ENCODE measurements around the gene BRMS1L.

Gene BRMS1L

GRCh38 chr14:35865611-35866324 lies 39.6 kb downstream of the BRMS1L start:
- DNase-seq (ENCODE audit: low read depth in 3 of 3) = no peak

DNA sequence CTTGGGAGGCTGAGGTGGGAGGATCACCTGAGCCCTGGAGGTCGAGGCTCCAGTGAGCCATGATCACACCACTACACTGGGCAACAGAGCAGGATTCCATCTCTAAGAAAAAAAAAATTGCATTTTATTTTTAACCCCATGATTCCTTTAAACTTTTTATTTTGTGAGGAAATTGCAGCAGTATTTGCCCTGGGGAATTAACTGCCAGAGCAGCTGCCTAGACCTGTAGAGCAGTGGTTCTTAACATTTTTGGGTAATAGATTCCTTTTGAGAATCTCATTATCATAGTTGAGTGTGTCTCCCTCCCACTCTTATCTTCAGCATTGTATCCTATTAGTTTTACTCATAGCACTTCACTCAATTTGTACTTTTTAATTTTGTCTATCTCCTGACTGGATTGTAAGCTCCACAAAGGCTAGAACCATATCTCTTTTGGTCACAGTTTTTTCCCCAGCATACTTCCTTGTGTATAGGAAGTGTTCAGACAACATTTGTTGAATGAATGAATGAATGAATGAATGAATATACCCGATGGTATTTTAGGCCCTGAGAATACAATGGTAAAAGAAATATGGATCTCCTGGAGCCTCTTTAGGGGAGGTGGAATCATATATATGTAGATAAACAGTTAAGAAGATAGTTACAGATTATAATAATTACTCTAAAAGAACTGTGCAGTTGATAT lies 40.6 kb downstream of the BRMS1L start:
- DNase-seq (ENCODE audit: low read depth in 3 of 3) = no peak

GRCh38 chr14:35867280-35867629 lies 41.1 kb downstream of the BRMS1L start:
- DNase-seq (ENCODE audit: low read depth in 3 of 3) = no peak

DNA sequence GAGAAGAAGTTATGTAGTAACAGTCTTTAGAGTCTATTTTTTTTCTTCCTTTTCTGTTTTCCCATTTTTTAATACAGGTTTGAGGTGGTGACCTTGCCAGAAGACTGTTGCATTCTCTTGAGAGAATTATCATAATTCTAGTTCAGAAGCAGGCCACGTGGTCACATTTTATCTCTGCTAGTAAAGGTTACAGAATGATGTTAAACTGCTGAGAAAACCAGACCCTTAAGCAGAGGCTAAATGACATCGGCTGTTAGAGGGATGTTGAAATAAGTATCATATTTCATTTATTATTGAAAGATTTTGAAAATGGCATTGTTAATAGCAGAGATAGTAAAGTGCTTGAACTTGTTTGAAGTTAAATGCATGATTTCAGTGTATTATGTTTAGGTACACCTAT lies 49.2 kb downstream of the BRMS1L start:
- no peak for DNase-seq (ENCODE audit: low read depth in 3 of 3)

DNA sequence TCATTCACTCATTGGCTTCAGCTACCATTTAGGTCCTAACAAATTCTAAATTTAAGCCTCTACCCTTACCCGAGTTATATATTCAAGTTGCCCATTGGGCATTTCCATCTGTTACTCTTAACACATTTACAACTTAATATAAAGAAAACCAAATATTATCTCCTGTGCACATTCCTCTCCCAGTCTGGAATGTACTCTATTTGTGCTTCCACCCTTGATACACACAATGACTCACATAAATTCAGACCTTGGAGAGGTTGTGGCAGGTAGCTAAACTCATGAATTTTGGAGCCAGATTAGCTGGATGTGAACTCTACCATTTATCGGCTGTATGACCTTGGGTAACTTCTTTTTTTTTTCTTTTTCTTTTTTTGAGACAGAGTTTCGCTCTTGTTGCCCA lies 51.1 kb downstream of the BRMS1L start:
- DNase-seq (ENCODE audit: low read depth in 3 of 3) = no peak

- no peak for DNase-seq (ENCODE audit: low read depth in 3 of 3)
These were observed 52.4 kb downstream of the BRMS1L start for GRCh38 chr14:35878272-35879150.

DNA sequence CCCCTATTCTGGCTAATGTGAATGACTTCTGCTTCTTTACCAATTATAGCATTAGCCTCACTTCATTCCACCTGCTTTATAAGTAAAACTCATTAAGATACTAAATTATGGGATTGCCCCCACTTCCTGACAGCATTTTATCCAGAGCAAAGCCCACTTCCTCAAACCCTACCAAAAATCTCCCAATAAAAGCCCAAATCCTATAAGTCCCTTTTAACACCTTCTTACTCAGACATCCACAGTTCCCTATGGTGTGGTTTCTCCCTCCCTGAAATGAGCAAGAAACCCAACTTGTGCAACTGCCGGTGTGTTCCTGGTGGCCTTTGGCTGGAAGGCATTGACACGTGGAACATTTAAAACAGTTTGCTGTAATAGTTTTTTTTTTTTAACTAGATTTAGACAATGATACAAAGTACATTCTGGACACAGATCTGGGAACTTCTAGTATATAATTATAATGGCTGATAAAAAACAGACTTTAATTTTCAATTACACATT lies 53.1 kb downstream of the BRMS1L start:
- no peak for DNase-seq (ENCODE audit: low read depth in 3 of 3)

GRCh38 chr14:35879654-35880249 lies 53.6 kb downstream of the BRMS1L start:
- no peak for DNase-seq (ENCODE audit: low read depth in 3 of 3)

- no peak for DNase-seq (ENCODE audit: low read depth in 3 of 3)
These were observed 55.1 kb downstream of the BRMS1L start for GRCh38 chr14:35881280-35881679.

DNA sequence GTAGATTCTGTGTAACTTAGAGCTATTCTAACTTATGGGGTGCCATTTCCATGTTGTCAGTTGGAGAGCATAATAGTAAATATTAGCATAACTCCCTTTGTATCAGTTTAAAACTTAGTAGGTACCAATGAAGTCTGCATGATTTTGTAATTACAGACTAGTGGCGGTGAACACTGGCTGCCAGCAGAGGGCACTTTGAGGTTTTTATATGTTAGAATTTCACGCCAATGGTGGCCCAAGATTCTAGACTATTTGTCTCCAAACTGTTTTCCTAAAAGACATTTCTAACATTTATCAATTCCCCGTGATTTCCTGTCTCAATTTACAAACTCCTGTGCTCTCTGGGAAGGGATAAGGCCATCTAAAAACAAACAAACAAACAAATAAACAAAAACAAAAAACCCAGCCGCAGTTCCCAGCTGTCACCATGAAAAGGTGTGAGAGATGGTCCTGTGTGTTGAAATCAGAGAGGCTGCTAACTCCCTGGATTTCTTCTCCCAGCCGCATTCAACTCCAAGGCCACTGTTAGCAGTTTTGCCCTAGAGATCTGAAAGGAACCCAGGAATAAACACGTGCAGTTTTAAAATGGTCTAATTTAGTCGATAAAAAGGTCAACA lies 57.6 kb downstream of the BRMS1L start:
- peak in 2 of 3 experiments; percentile 3 to 4 for DNase-seq (ENCODE audit: low read depth in 3 of 3)

GRCh38 chr14:35890308-35890707 lies 64.2 kb downstream of the BRMS1L start:
- DNase-seq (ENCODE audit: low read depth in 3 of 3) = no peak

DNA sequence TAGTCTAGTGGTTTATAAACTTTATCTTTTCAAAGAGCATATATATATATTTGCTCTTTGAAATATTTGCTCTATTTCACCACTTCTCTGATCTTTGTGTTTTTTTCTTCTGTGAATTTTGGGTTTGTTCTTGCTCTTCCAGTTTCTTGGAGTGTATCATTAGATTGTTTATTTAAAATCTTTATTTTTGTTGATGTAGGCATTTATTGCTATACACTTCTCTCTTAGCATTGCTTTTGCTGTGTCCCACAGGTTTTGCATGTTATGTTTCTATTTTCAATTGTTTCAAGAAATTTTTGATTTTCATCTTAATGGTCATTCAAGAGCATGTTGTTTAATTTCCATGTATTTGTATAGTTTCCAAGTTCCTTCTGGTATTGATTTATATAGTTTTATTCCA lies 69.1 kb downstream of the BRMS1L start:
- DNase-seq (ENCODE audit: low read depth in 3 of 3) = no peak

DNA sequence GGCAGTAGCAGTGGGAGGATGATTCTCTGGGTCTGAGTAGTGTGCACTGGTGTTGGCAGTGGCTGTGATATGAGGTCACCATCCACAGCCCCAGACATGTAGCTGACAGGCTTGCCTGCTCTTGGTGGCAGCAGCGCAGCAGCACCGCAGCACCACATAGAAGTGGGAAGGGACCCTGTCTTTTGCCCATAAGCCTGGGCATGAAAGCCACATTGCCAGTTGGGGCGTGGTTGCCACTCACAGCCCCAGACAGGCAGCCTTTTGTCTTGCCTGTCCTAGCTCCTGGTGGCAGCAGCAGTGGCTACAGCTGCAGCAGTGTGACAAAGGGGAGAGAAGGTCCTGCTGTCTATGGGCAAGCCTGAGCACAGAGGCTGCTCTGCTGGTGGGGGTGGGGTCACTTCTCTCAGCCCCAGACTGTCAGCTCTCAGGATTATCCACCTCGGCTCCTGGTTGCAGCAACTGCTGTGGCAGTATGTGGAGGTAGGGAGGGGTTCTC lies 71.5 kb downstream of the BRMS1L start:
- DNase-seq (ENCODE audit: low read depth in 3 of 3) = no peak

- DNase-seq (ENCODE audit: low read depth in 3 of 3) = no peak
These were observed 72.2 kb downstream of the BRMS1L start for GRCh38 chr14:35898217-35898775.

DNA sequence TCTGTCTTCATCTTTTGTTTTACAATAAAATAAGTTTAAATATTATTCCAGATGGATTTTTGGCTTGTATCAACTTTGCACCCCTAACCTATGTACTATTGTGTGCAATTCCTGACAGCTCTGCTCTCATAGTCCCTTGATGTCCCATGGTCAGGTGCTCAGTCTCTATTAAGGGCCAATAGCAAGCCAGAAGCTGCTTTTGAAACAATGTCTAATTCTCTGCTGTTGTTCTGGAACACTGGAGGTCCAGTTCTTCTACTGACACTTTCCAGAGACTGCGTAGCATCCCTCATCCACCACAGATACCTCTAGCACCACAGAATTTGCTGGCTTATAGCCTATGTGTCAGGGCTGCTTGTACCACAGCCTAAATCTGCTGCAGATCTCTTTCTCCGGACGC lies 74.6 kb downstream of the BRMS1L start:
- DNase-seq (ENCODE audit: low read depth in 3 of 3) = no peak

- no peak for DNase-seq (ENCODE audit: low read depth in 3 of 3)
These were observed 83.5 kb downstream of the BRMS1L start for GRCh38 chr14:35909665-35910064.

GRCh38 chr14:35910191-35910590 lies 84.1 kb downstream of the BRMS1L start:
- DNase-seq (ENCODE audit: low read depth in 3 of 3) = no peak

GRCh38 chr14:35911097-35911496 lies 85.0 kb downstream of the BRMS1L start:
- no peak for DNase-seq (ENCODE audit: low read depth in 3 of 3)

DNA sequence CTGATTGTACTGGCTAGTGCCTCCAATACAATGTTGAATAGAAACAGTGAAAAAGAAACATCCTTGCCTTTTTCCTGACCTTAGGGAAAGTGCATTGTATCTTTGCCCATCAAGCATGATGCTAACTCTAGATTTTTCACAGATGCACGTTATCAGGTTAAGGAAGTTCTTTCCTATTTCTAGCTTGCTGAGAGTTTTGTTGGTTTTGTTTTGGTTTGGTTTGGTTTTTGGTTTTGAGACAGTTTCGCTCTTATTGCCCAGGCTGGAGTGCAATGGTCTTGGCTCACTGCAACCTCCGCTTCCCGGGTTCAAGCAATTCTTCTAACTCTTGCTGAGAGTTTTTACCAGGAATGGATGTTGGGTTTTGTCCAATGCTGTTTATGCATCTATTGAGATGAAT lies 89.0 kb downstream of the BRMS1L start:
- no peak for DNase-seq (ENCODE audit: low read depth in 3 of 3)

- no peak for DNase-seq (ENCODE audit: low read depth in 3 of 3)
These were observed 89.6 kb downstream of the BRMS1L start for GRCh38 chr14:35915775-35916174.

Measured in stimulated activated CD4-positive, alpha-beta T cell treated with anti-CD3 and anti-CD28 coated beads, TNF-alpha, amount 100 ng/mL, for 24 hours (primary cell).